ENCODE results near the gene GSTT4. TPM values are rescaled to one million over a fixed set of nuclear protein-coding genes. Genes with fewer than 3 reads are reported as not detected.
"Not testable (repeated sequence)": the region's sequence is repeated elsewhere in the genome, so short reads cannot be mapped to it uniquely, and the experiment has no call there.

Gene GSTT4
- not detected in 2 replicates for total RNA-seq

- DNase-seq (ENCODE audit: low read depth): no peak
Observed at GRCh38 chr22:24005201-24005600, at the start of gene GSTT4. Gene GSTT4, minus strand, starts transcription at chr22:24005453. Its CDS starts 97 bp downstream, at chr22:24005356.

- DNase-seq (ENCODE audit: low read depth): peak; percentile 35
Observed at GRCh38 chr22:24054356-24054755, 49.1 kb upstream of the GSTT4 start.

- DNase-seq (ENCODE audit: low read depth): peak; percentile 20
Observed at GRCh38 chr22:24053481-24054226, 48.4 kb upstream of the GSTT4 start.

GRCh38 chr22:24051568-24051967, 46.3 kb upstream of the GSTT4 start:
- DNase-seq (ENCODE audit: low read depth): no peak

GRCh38 chr22:24051028-24051427, 45.8 kb upstream of the GSTT4 start:
- no peak for DNase-seq (ENCODE audit: low read depth)

- DNase-seq (ENCODE audit: low read depth): no peak
Observed at GRCh38 chr22:24049978-24050377, 44.7 kb upstream of the GSTT4 start.

- DNase-seq (ENCODE audit: low read depth): no peak
Observed at GRCh38 chr22:24049211-24049610, 44.0 kb upstream of the GSTT4 start.

- no peak for DNase-seq (ENCODE audit: low read depth)
Observed at GRCh38 chr22:24046024-24046423, 40.8 kb upstream of the GSTT4 start.

- DNase-seq (ENCODE audit: low read depth): no peak
Observed at GRCh38 chr22:24043958-24044357, 38.7 kb upstream of the GSTT4 start.

GRCh38 chr22:24043465-24043864, 38.2 kb upstream of the GSTT4 start:
- DNase-seq (ENCODE audit: low read depth): not testable (repeated sequence)

GRCh38 chr22:24040946-24041345, 35.7 kb upstream of the GSTT4 start:
- no peak for DNase-seq (ENCODE audit: low read depth)

- no peak for DNase-seq (ENCODE audit: low read depth)
Observed at GRCh38 chr22:24039046-24039445, 33.8 kb upstream of the GSTT4 start.

GRCh38 chr22:24037851-24038765, 32.9 kb upstream of the GSTT4 start:
- DNase-seq (ENCODE audit: low read depth): peak; percentile 47

GRCh38 chr22:24035296-24035695, 30.0 kb upstream of the GSTT4 start:
- DNase-seq (ENCODE audit: low read depth): no peak

GRCh38 chr22:24033731-24034130, 28.5 kb upstream of the GSTT4 start:
- no peak for DNase-seq (ENCODE audit: low read depth)

GRCh38 chr22:24030186-24030702, 25.0 kb upstream of the GSTT4 start:
- no peak for DNase-seq (ENCODE audit: low read depth)

GRCh38 chr22:24029304-24029703, 24.1 kb upstream of the GSTT4 start:
- DNase-seq (ENCODE audit: low read depth): no peak

- no peak for DNase-seq (ENCODE audit: low read depth)
Observed at GRCh38 chr22:24028533-24028932, 23.3 kb upstream of the GSTT4 start.

- no peak for DNase-seq (ENCODE audit: low read depth)
Observed at GRCh38 chr22:24027991-24028390, 22.7 kb upstream of the GSTT4 start.

- DNase-seq (ENCODE audit: low read depth): peak; percentile 42
Observed at GRCh38 chr22:24027389-24027975, 22.2 kb upstream of the GSTT4 start.

GRCh38 chr22:24026733-24027132, 21.5 kb upstream of the GSTT4 start:
- no peak for DNase-seq (ENCODE audit: low read depth)

GRCh38 chr22:24026056-24026455, 20.8 kb upstream of the GSTT4 start:
- no peak for DNase-seq (ENCODE audit: low read depth)

Measured in renal cortical epithelial cell (primary cell).